T47D (cell line): ENCODE measurements around the gene A2ML1.
"Not testable (repeated sequence)": the region's sequence is repeated elsewhere in the genome, so short reads cannot be mapped to it uniquely, and the experiment has no call there.

ENCODE experiments used
- DNase-seq, 2 experiments: peaks; one replicate each; pipeline versions ENCODE4 v3.0.0 to v3.0.0-alpha.2; 2011 to 2012; ENCODE audit warnings: low read depth in 1 of 2, low spot score in 1 of 2
- JUND ChIP-seq: IDR thresholded peaks from 2 replicates; pipeline ENCODE4 v1.6.1; 2012; ENCODE audit warnings: low read depth
- in situ Hi-C: cut with HindIII; loops from 2 replicates; pipeline ENCODE4 v1.10.0; 2016; ENCODE audit warnings: low sequenced_read_pairs, low pct_unique_long_range_greater_than_20kb

A2ML1 gene

GRCh38 chr12:8822298-8822697 lies at the start of gene A2ML1:
Gene A2ML1, plus strand, starts transcription at chr12:8822621. Its CDS starts 31 bp downstream, at chr12:8822652.
- no peak for TF ChIP-seq JUND
- in situ Hi-C loops: no loop called here
- peak in 1 of 2 experiments; percentile 25 for DNase-seq

DNA sequence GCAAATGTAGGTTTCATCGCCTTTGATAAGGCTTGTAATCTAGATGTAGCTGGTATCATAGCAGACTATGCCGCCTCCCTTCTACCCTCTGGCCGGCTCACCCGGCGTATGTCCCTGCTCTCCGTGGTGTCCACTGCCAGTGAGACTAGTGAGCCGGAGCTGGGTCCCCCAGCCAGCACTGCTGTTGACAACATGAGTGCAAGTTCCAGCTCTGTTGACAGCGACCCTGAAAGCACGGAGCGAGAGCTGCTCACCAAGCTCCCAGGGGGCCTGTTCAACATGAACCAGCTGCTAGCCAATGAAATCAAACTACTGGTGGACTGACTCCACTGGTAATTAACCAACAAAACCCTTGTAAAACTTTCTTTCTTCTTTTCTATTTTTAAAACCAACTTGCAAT lies 49.0 kb upstream of the A2ML1 start:
- TF ChIP-seq JUND: no peak
- no peak for DNase-seq
- in situ Hi-C loops: no loop called here

DNA sequence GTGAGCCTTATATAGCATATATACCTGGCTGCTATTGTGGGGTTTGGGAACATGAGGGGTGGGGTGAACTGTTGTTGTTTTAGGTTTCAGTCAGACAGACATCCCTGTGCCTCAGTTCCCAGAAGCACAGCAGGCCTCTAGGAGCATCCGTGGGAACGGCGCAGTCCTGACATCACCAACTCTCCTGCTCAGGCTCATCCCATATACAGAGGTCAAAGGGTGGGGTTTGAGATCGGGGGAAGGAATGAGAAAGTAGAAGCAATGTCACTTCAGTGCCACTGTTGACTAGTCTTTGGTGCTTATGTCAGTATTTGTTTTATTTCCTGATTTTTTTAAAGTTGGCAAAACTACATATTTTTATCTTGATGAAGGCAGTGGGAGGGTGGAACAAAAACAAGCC lies 43.1 kb upstream of the A2ML1 start:
- in situ Hi-C loops: no loop called here
- TF ChIP-seq JUND: no peak
- DNase-seq: no peak

DNA sequence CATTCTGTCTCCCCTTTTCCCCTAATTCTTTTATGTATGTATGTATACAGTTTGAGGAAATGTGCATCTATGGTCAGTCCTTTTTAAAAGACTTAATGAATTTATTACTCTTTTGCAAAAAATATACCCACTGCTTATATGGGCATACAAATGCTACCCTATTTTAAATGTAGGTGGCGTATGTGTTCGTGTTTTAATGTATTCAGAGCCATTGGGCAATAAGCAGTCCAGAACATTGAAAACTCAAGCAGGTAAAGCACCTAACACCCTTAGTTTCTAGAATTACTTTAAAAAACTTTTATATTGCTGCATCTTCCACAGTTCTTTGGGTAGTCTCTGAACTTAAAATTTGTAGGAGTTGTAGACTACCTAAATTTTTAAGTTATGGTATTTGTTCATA lies 42.6 kb upstream of the A2ML1 start:
- in situ Hi-C loops: no loop called here
- no peak for TF ChIP-seq JUND
- peak in 1 of 2 experiments; percentile 13 for DNase-seq

DNA sequence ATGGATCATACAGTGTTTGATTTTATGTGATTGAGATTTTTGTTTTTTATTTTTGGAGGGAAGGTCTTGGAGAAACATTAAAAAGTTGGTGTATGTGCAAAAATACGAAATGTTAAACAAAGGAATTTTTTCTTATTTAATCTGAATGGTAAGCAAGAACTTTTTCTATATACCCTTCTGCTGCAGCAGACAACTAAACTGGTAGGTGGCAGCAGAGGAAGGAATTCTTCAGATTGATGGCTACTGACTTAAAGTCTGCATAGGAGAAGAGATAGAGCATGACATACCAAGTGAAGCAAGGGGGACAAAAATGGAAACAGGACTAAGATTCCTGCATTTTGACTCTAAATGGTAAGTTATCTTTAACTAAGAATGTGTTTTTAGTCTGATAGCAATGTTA lies 42.0 kb upstream of the A2ML1 start:
- in situ Hi-C loops: no loop called here
- peak; percentile 16 to 46 for DNase-seq
- no peak for TF ChIP-seq JUND

DNA sequence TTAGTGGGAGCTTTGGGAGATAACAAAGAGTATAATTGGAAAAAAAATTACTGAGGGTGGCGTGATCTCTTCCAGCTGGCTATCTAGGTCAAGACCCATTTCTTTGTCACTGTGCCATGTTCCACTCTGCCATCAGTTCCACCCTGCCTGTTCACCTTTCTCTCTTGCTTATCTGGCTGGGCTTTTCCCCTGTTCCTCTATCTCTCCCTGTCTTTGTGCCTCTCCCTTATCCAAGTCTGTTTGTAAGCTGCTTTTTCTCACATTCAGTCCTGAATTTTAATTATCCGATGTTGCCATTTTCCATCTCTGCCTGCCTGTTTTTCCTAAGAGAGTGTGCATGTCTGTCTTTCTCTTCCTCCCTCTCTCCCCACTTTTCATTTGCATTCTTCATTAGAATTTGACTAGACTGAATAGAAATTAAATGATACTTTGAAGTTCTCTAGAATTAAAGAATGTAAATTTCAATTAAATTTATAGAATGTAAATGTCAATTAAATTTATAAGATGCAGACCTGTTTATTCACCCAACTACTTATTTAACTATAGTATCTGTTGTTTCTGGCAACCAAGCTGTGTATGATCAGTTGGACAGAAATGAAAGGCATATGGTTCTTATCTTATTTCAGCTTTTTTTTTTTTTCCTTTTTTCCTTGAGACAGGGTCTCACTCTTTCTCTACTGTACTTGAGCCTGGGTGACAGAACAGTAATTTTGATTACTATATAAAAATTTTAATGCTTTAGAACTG lies 40.9 kb upstream of the A2ML1 start:
- TF ChIP-seq JUND: no peak
- in situ Hi-C loops: no loop called here
- DNase-seq: no peak

DNA sequence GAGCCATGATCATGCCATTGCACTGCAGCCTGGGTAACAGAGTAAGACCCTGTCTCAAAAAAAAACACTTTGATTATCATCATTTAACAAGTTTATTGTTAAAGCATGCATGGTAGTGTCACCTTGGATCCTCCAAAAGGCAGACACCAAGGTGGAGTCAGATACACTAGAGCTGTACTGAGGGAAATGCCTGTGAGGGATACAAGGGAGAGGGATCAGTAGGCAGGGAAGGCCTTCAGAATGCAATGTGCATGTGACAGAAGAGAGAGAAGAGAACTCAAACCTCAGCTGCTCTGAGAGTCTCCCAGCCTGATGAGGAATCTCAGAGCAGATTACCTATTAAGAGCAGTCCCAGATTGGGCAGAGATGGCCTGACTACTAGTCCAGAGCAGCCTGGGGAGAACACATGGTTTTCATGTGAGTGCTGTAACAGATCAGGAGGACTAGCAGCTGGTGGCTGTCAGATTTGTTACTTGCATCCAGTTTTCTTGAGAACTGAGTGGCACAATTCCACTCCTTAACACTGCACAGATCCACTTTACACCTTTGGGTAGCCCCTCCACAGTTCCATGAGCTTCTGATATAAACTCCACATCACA lies 38.0 kb upstream of the A2ML1 start:
- TF ChIP-seq JUND: no peak
- DNase-seq: no peak

DNA sequence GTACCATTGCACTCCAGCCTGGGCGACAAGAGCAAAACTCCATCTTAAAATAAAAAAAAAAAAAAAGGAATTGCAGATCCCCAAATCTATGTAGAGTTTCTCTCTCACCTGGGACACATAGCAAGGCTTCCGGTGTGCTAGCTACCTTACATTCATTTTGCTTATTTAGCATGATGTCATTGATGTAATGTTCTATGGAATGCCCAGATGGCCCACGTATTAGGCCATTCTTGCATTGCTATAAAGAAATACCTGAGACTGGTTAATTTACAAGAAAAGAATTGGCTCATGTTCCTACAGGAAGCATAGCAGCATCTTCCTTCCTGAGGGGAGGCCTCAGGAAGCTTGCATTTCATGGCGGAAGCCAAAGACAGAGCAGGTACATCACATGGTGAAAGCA lies 36.9 kb upstream of the A2ML1 start:
- DNase-seq: no peak
- no peak for TF ChIP-seq JUND
- in situ Hi-C loops: no loop called here

More for the DNA sequence above, 38.0 kb upstream of the A2ML1 start:
- in situ Hi-C loops: no loop called here

DNA sequence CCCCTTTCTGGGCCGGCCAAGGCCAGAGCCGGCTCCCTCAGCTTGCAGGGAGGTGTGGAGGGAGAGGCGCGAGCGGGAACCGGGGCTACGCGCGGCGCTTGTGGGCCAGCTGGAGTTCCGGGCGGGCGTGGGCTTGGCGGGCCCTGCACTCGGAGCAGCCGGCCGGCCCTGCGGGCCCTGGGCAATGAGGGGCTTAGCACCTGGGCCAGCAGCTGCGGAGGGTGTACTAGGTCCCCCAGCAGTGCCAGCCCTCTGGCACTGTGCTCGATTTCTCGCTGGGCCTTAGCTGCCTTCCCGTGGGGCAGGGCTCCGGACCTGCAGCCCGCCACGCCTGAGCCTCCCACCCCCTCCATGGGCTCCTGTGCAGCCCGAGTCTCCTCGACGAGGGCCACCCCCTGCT lies 35.2 kb upstream of the A2ML1 start:
- DNase-seq, in situ Hi-C loops: not testable (repeated sequence)

DNA sequence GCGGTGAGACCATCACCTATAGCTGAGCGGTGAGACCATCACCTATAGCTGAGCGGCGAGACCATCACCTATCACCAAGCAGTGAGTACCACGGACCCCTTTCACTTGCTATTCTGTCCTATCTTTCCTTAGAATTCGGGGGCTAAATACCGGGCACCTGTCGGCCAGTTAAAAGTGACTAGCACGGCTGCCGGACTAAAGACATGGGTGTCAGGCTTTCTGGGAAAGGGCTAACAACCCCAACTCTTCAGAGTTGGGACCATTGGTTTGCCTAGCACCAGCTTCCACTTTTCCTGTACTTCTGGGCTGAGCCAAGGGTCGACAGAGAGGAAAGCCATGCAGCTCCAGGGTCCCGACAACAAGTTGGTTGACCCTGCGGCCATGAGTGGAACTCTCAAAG lies 33.7 kb upstream of the A2ML1 start:
- DNase-seq, in situ Hi-C loops: not testable (repeated sequence)

DNA sequence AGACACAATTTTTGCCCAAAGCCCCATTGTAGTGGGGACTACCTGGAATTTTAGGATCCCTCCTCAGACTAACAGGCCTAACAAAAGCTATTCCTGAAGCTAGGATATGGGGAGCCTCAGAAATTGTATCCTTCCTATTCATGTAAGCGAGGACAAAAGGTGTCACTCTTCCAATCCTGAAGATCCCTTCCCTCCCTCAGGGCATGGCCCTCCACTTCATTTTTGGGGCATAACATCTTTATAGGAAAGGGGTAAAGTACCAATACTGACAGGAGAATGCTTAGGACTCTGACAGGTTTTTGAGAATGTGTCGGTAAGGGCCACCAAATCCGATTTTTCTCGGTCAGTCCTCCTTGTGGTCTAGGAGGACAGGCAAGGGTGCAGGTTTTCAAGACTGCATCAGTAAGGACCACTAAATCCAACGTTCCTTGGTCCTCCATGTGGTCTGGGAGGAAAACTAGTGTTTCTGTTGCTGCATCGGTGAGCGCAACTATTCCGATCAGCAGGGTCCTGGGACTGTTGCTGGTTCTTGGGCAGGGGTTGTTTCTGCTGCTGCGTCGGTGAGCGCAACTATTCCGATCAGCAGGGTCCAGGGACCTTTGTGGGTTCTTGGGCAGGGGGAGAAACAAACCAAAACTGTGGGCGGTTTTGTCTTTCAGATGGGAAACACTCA lies 32.9 kb upstream of the A2ML1 start:
- in situ Hi-C loops, DNase-seq: not testable (repeated sequence)

GRCh38 chr12:8793226-8793625 lies 29.2 kb upstream of the A2ML1 start:
- in situ Hi-C loops, DNase-seq: not testable (repeated sequence)

DNA sequence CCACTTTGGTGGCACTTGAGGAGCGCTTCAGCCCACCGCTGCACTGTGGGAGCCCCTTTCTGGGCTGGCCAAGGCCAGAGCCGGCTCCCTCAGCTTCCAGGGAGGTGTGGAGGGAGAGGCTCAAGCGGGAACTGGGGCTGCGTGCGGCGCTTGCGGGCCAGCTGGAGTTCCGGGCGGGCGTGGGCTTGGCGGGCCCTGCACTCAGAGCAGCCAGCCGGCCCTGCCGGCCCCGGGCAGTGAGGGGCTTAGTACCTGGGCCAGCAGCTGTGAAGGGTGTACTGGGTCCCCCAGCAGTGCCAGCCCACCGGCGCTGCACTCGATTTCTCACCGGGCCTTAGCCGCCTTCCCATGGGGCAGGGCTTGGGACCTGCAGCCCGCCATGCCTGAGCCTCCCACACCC lies 27.8 kb upstream of the A2ML1 start:
- DNase-seq, in situ Hi-C loops: not testable (repeated sequence)
